HG03378 (cell line): ENCODE measurements around the gene SPATA20.

ENCODE experiments used
- ATAC-seq: cut with Tn5 transposase; IDR thresholded peaks from one replicate; pipeline ENCODE4 v1.9.1; 2021; ENCODE audit warnings: mild to moderate bottlenecking, moderate library complexity; ENCODE audit not compliant: unreplicated experiment

SPATA20 gene

GRCh38 chr17:50519141-50519834 lies 27.7 kb upstream of the SPATA20 start:
- ATAC-seq, result no peak

DNA sequence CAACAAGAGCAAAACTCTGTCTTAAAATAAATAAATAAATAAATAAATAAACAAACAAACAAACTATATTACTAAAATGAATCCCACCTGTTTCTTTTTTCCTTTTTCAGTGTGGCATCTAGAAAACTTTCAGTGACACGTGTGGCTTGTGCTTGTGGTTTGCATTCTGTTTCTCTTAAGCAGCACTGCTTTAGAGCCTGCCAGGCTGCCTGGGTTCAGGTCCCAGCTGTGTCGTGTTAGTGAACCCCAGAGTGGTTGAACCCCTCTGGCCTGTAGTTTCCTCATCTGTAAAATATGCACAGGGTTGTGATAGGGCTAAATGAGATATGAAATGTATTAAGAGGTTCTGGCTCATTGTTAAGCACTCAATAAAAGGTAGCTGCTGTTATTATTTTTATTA lies 26.5 kb upstream of the SPATA20 start:
- ATAC-seq, result no peak

GRCh38 chr17:50521514-50521913 lies 25.5 kb upstream of the SPATA20 start:
- ATAC-seq, result no peak

- no peak for ATAC-seq
Observed at GRCh38 chr17:50522766-50523165, 24.2 kb upstream of the SPATA20 start.

- ATAC-seq, result no peak
Observed at GRCh38 chr17:50523208-50523607, 23.8 kb upstream of the SPATA20 start.

GRCh38 chr17:50524838-50525237 lies 22.1 kb upstream of the SPATA20 start:
- ATAC-seq, result no peak

DNA sequence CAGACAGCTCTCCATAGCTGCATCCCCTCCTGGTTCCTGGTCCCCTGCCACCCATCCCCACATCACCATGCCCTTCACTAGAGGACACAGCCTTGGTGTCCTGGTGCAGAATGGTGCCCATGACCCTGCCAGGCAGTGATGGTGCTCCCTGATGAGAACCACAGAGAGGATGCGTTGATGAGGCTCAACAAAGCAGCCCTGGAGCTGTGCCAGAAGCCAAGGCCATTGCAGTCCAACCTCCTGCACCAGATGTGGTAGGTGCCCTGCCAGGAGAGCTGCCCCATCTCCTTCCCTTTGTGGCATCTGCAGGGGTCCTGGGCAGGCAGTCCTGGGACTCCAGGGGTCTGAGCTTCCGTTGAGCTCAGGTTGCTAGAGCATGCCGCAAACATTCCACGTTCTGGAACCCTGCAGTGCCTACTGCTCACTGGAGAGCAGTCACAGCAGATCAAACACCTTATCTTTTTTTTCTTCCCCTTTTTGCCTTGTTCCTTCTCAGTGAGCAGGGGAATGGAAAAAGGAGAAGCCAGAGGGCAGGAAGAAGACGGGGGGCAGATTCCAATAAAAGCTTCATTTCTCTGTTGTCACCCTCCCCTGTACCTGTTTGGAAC lies 19.7 kb upstream of the SPATA20 start:
- no peak for ATAC-seq

GRCh38 chr17:50527949-50528474 lies 19.0 kb upstream of the SPATA20 start:
- ATAC-seq, result no peak

GRCh38 chr17:50529849-50530248 lies 17.1 kb upstream of the SPATA20 start:
- ATAC-seq, result no peak

GRCh38 chr17:50531428-50532025 lies 15.4 kb upstream of the SPATA20 start:
- no peak for ATAC-seq

- no peak for ATAC-seq
Observed at GRCh38 chr17:50532452-50533024, 14.4 kb upstream of the SPATA20 start, which contains the start of gene EPN3. Gene EPN3, plus strand, starts transcription at chr17:50532735. Its CDS starts 3,822 bp downstream, at chr17:50536557.

GRCh38 chr17:50533185-50533584 lies 13.8 kb upstream of the SPATA20 start:
- ATAC-seq, result no peak

GRCh38 chr17:50533720-50534148 lies 13.2 kb upstream of the SPATA20 start:
- ATAC-seq, result no peak

DNA sequence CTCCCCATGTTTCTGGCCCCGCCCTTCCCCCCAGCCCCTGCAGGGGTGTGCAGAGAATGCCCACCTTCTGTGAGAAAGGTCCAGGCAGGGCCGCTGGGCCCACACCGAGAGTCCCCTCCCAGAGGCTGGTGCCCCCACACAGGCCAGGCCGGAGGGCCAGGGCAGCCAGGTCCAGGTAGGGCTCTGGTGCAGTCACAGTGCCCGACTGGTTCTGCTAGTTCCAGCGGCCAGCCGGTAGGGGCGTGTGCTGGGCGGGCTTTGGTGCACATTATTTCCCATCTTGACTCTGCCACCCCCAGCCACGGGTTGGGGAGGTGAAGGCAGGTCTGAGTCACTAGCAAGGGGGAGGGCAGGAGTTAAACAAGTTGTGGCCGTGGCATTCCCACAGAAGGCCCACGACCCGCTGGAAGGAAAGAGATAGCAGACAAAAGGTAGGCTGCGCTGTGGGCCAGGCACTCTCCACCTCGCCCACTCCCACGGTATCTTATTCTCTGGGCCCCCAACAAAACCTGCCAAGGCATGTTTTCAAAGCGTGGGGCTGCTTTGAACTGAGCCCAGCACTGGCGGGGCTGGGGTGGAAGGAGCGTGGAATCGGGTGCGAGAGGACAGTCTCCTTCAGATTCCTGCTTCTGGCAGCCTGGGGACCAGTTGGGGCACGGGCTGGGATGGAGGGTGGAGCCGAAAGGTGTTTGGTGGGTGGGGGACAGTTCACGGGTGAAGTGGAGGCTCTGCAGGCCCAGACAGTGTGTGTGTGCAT lies 12.6 kb upstream of the SPATA20 start:
- no peak for ATAC-seq

DNA sequence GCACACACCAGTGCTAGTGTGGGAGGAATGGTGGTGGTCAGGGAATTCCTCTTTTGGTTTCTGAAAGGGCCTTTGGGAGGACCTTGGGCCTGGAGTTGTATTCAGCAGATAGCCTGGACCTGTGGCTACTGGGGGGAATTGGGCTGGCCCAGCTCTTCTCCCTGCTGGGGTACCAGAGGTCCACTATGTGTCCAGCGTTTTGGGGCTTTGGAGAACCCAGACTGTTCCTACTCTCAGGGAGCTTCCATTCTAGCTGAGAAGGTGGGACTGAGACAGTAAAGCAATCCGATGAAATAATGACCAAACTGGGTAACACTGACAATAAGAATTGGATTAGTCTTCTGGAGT lies 12.0 kb upstream of the SPATA20 start:
- no peak for ATAC-seq

GRCh38 chr17:50535407-50535806 lies 11.6 kb upstream of the SPATA20 start:
- no peak for ATAC-seq

DNA sequence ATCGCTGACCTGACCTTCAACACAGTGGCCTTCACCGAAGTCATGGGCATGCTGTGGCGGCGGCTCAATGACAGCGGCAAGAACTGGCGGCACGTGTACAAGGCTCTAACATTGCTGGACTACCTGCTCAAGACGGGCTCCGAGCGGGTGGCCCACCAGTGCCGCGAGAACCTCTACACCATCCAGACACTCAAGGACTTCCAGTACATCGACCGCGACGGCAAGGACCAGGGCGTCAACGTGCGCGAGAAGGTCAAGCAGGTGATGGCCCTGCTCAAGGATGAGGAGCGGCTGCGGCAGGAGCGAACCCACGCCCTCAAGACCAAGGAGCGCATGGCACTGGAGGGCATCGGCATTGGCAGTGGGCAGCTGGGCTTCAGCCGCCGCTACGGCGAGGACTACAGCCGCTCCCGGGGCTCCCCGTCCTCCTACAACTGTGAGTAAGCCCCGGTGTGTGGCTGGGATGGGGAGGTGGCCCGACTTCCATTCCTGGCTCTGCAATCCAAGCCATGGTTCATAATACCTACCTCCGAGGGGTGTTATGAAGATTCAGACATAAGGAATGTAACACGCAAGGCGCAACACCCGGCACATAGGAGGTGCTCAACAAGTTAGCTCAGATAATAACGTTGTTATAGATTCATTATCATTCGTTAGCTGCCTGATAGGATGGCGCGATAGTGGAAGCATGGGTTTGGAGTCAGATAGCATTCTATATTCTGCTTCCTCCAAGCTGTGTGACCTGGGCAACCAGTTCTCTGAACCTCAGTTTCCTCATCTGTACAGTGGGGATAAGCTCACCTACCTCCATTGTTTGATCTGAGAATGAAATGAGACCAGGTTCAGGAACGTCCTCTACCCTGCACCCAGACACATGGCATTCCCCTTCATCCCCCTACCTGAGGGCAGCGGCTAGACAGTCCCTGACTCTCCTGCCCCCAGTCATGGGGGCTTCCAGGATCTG lies 10.0 kb upstream of the SPATA20 start:
- ATAC-seq, result no peak

- ATAC-seq, result no peak
Observed at GRCh38 chr17:50537721-50538548, 9.0 kb upstream of the SPATA20 start.
